Measurements from ENCODE around the gene ESYT1. TPM values are rescaled to one million over a fixed set of nuclear protein-coding genes. Genes with fewer than 3 reads are reported as not detected.

Gene ESYT1
- total RNA-seq, 1 experiment from 2014 or later: 127 TPM

DNA sequence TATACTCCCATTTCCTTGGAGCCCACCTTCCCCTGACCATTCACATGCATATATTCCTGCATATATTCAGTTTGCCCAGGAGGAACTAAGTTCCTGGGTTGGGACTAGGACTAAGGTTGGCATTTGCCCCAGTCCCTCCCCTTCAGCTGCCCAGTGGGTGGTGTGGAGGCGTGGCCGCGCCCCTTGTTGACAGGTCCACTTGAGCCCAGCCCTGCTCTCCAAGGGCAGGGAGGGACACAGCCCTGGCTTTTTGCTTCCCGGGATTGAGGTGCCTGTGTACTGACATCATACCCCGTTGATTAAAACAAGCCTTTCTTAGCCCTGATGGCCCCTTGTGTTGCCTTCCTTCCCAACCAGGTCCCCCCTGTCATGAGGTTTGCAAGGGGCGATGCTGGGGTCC lies 40.8 kb upstream of the ESYT1 start:
- Histone ChIP-seq H3K36me3 (replicated peaks; ENCODE audit: control insufficient read depth, insufficient read depth, low read length) (peaks cover 48% of the 10 kb centered on the region), H3K4me3 (ENCODE audit: insufficient read depth, low read depth, low read length) (no peak overlapping the region), H3K27me3 (ENCODE audit: control insufficient read depth, insufficient read depth, low read length) (no peaks in the 10 kb centered on the region)
- DNase-seq: peak; percentile 37

- Histone ChIP-seq H3K36me3 (replicated peaks; ENCODE audit: control insufficient read depth, insufficient read depth, low read length) (peaks cover 56% of the 10 kb centered on the region), H3K4me3 (ENCODE audit: insufficient read depth, low read depth, low read length) (no peak overlapping the region), H3K27me3 (ENCODE audit: control insufficient read depth, insufficient read depth, low read length) (no peaks in the 10 kb centered on the region)
- no peak for DNase-seq
These were observed 30.3 kb upstream of the ESYT1 start for GRCh38 chr12:56097738-56098137.

DNA sequence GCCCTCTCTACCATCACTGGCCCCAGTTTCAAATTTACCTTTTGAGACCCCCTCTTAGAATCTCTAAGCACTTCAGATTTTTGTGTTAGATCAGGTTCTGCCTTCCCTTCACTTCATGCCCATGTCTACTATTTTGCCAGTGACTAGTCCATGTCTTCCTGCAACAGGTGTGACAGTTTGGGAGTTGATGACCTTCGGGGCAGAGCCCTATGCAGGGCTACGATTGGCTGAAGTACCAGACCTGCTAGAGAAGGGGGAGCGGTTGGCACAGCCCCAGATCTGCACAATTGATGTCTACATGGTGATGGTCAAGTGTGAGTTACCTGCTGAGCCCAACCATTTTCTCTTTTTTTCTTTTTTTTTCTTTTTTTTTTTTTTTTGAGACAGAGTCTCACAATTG lies 29.5 kb upstream of the ESYT1 start:
- Histone ChIP-seq H3K27me3 (ENCODE audit: control insufficient read depth, insufficient read depth, low read length) (no peaks in the 10 kb centered on the region), H3K36me3 (replicated peaks; ENCODE audit: control insufficient read depth, insufficient read depth, low read length) (peaks cover 49% of the 10 kb centered on the region), H3K4me3 (ENCODE audit: insufficient read depth, low read depth, low read length) (no peak overlapping the region)
- no peak for DNase-seq

GRCh38 chr12:56099787-56100186 lies 28.3 kb upstream of the ESYT1 start:
- Histone ChIP-seq H3K4me3 (ENCODE audit: insufficient read depth, low read depth, low read length) (no peak overlapping the region), H3K36me3 (replicated peaks; ENCODE audit: control insufficient read depth, insufficient read depth, low read length) (peaks cover 42% of the 10 kb centered on the region), H3K27me3 (ENCODE audit: control insufficient read depth, insufficient read depth, low read length) (no peaks in the 10 kb centered on the region)
- no peak for DNase-seq

GRCh38 chr12:56101045-56101444 lies 27.0 kb upstream of the ESYT1 start:
- Histone ChIP-seq H3K27me3 (ENCODE audit: control insufficient read depth, insufficient read depth, low read length) (no peaks in the 10 kb centered on the region), H3K36me3 (replicated peaks; ENCODE audit: control insufficient read depth, insufficient read depth, low read length) (peaks cover 38% of the 10 kb centered on the region), H3K4me3 (ENCODE audit: insufficient read depth, low read depth, low read length) (no peak overlapping the region)
- DNase-seq: no peak

- no peak overlapping the region for H3K4me3 ChIP-seq (ENCODE audit: insufficient read depth, low read depth, low read length)
- H3K27me3 ChIP-seq (ENCODE audit: control insufficient read depth, insufficient read depth, low read length): no peaks in the 10 kb centered on the region
- peaks cover 35% of the 10 kb centered on the region for H3K36me3 ChIP-seq (replicated peaks; ENCODE audit: control insufficient read depth, insufficient read depth, low read length)
- DNase-seq: no peak
These were observed 25.4 kb upstream of the ESYT1 start for GRCh38 chr12:56102683-56103065.

- H3K4me3 ChIP-seq (ENCODE audit: insufficient read depth, low read depth, low read length): peak overlapping the region; percentile 87
- peaks cover 37% of the 10 kb centered on the region for H3K36me3 ChIP-seq (replicated peaks; ENCODE audit: control insufficient read depth, insufficient read depth, low read length)
- no peaks in the 10 kb centered on the region for H3K27me3 ChIP-seq (ENCODE audit: control insufficient read depth, insufficient read depth, low read length)
- no peak for DNase-seq
These were observed 24.9 kb upstream of the ESYT1 start for GRCh38 chr12:56103066-56103711.

GRCh38 chr12:56103823-56104108 lies 24.3 kb upstream of the ESYT1 start:
- Histone ChIP-seq H3K36me3 (replicated peaks; ENCODE audit: control insufficient read depth, insufficient read depth, low read length) (peaks cover 40% of the 10 kb centered on the region), H3K27me3 (ENCODE audit: control insufficient read depth, insufficient read depth, low read length) (no peaks in the 10 kb centered on the region), H3K4me3 (ENCODE audit: insufficient read depth, low read depth, low read length) (peak overlapping the region; percentile 87)
- no peak for DNase-seq

GRCh38 chr12:56104109-56104814 lies 23.8 kb upstream of the ESYT1 start, which contains the start of gene PA2G4:
Gene PA2G4, plus strand, starts transcription at chr12:56104559. Its CDS starts 179 bp downstream, at chr12:56104738.
- Histone ChIP-seq H3K36me3 (replicated peaks; ENCODE audit: control insufficient read depth, insufficient read depth, low read length) (peaks cover 38% of the 10 kb centered on the region), H3K27me3 (ENCODE audit: control insufficient read depth, insufficient read depth, low read length) (no peaks in the 10 kb centered on the region)
- peak; percentile 97 for DNase-seq

DNA sequence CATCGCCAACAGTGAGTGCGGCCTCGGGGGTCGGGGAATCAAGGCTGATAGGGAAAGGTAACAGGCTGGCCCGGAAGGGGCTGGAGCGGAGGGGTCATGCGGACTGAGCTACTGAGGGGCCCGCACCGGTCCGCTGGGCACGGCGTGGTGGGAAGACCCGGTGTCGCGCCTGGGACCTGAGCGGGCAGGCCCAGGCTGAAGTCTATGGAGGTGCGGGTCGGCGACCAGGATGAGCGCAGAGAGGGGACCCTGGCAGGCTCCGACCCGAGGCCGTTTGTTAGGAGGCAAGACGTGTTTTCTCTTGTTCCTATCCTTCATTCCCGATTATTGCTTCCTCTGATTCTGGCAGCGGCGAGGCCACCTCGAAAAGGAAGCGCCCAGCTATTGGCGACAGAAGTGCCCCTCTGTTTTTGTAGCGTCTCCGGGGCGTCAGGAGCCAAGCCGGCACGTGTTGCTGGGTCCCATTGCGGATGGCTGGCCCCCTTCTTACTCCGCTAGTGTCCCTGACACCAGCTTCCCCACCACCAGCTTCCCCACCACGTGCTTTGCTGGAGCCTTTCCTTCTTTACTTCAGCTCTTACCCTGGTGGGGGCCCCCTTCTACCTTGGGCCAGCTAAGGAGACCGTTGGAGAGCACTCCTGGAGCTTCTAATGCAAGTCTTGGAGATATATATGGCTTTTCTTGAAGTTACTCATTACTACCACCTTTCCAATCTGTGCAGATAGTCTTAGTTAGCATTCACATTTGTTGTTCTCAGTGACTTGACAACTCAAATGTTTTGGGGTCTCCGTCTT lies 23.1 kb upstream of the ESYT1 start:
- Histone ChIP-seq H3K4me3 (ENCODE audit: insufficient read depth, low read depth, low read length) (peak overlapping the region; percentile 87), H3K27me3 (ENCODE audit: control insufficient read depth, insufficient read depth, low read length) (no peaks in the 10 kb centered on the region), H3K36me3 (replicated peaks; ENCODE audit: control insufficient read depth, insufficient read depth, low read length) (peaks cover 41% of the 10 kb centered on the region)
- peak; percentile 59 for DNase-seq

More at GRCh38 chr12:56104109-56104814, 23.8 kb upstream of the ESYT1 start, which contains the start of gene PA2G4:
- peak within 1 kb of the TSS; percentile 87 for H3K4me3 ChIP-seq (ENCODE audit: insufficient read depth, low read depth, low read length)

GRCh38 chr12:56105609-56105902 lies 22.5 kb upstream of the ESYT1 start:
- Histone ChIP-seq H3K4me3 (ENCODE audit: insufficient read depth, low read depth, low read length) (peak overlapping the region; percentile 87), H3K36me3 (replicated peaks; ENCODE audit: control insufficient read depth, insufficient read depth, low read length) (peaks cover 44% of the 10 kb centered on the region), H3K27me3 (ENCODE audit: control insufficient read depth, insufficient read depth, low read length) (no peaks in the 10 kb centered on the region)
- DNase-seq: no peak

DNA sequence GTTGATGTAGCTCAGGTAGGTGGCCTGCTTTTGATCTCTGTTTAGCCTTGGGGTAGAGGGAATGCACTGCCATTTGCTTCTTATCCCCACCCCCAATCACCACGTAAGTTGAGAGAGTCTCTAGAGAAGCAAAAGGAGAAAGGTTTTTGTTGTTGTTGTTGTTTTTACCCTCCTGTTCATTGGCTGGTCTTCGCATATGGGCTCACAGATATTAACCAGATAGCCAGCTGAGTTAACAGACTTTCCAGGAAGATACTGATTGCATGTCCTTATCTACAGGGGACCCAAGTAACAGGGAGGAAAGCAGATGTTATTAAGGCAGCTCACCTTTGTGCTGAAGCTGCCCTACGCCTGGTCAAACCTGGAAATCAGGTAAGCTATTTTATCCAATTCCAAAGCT lies 20.8 kb upstream of the ESYT1 start:
- DNase-seq: no peak
- Histone ChIP-seq H3K36me3 (replicated peaks; ENCODE audit: control insufficient read depth, insufficient read depth, low read length) (peaks cover 48% of the 10 kb centered on the region), H3K4me3 (ENCODE audit: insufficient read depth, low read depth, low read length) (no peak overlapping the region), H3K27me3 (ENCODE audit: control insufficient read depth, insufficient read depth, low read length) (no peaks in the 10 kb centered on the region)

- DNase-seq: no peak
- no peak overlapping the region for H3K4me3 ChIP-seq (ENCODE audit: insufficient read depth, low read depth, low read length)
- H3K27me3 ChIP-seq (ENCODE audit: control insufficient read depth, insufficient read depth, low read length): no peaks in the 10 kb centered on the region
- peaks cover 51% of the 10 kb centered on the region for H3K36me3 ChIP-seq (replicated peaks; ENCODE audit: control insufficient read depth, insufficient read depth, low read length)
These were observed 17.5 kb upstream of the ESYT1 start for GRCh38 chr12:56110571-56110970.

- no peak for DNase-seq
- Histone ChIP-seq H3K4me3 (ENCODE audit: insufficient read depth, low read depth, low read length) (no peak overlapping the region), H3K36me3 (replicated peaks; ENCODE audit: control insufficient read depth, insufficient read depth, low read length) (peaks cover 30% of the 10 kb centered on the region), H3K27me3 (ENCODE audit: control insufficient read depth, insufficient read depth, low read length) (no peaks in the 10 kb centered on the region)
These were observed 14.0 kb upstream of the ESYT1 start for GRCh38 chr12:56114084-56114483.

- no peak for DNase-seq
These were observed 12.7 kb upstream of the ESYT1 start for GRCh38 chr12:56115329-56115728.

More at GRCh38 chr12:56115329-56115728, 12.7 kb upstream of the ESYT1 start:
- Histone ChIP-seq H3K36me3 (replicated peaks; ENCODE audit: control insufficient read depth, insufficient read depth, low read length) (peaks cover 23% of the 10 kb centered on the region), H3K4me3 (ENCODE audit: insufficient read depth, low read depth, low read length) (peak overlapping the region; percentile 83), H3K27me3 (ENCODE audit: control insufficient read depth, insufficient read depth, low read length) (no peaks in the 10 kb centered on the region)
